Erythroblast (primary cell): ENCODE results near the gene TMEM62.

Source experiments
- GATA1 ChIP-seq: IDR thresholded peaks from 2 replicates; pipeline ENCODE4 v1.6.1; 2011; ENCODE audit warnings: low read depth, mild to moderate bottlenecking, control low read depth, low read length, moderate library complexity
- POLR2A ChIP-seq: IDR thresholded peaks from 2 replicates; pipeline ENCODE4 v1.6.1; 2011; ENCODE audit warnings: mild to moderate bottlenecking, low read length

DNA sequence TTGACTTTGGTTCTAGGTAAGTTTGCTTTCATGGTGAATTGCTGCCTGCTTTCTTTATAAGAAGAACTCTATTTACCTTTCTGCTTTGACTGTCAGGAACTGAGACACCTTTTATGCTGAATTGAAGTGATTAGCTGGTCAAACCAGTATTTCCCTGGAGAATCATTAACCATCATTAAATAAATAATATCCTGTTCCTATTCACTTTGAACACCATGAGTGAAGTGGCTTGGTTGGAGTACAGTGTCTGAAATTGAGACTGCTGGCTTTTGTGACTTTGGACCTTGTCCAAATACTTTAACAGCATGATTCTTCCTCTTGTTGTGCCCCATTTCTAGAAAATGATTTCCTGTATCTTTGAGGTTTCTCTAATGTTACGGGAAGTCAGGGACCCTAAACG lies 5.6 kb upstream of the TMEM62 start:
- no peak for TF ChIP-seq POLR2A
- no peak for TF ChIP-seq GATA1
